ENCODE measurements around the gene CDKL1.
"Not testable (repeated sequence)": the region's sequence is repeated elsewhere in the genome, so short reads cannot be mapped to it uniquely, and the experiment has no call there.

DNA sequence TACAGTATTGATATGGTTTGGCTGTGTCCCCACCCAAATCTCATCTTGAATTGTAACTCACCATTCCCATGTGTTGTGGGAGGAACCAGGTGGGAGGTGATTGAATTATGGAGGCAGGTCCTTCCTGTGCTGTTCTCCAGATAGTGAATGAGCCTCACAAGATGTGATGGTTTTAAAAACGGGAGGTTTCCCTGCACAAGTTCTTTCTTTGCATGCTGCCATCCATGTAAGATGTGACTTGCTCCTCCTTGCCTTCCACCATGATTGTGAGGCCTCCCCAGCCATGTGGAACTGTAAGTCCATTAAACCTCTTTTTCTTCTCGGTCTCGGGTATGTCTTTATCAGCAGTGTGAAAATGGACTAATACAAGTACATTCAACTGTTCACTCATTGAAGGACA, 82.6 kb downstream of the CDKL1 start:
- TF ChIP-seq EZH2 (IDR thresholded peaks at IDR 0.05; ENCODE audit: insufficient read depth, poor library complexity, severe bottlenecking); EZH2phosphoT487 (IDR thresholded peaks at IDR 0.05; ENCODE audit: insufficient read depth, low read depth): not testable (repeated sequence)

All from GM23248 (cell line).